Amniotic epithelial cell (primary cell): ENCODE data around the gene UTP11.
"Not testable (repeated sequence)": the region's sequence is repeated elsewhere in the genome, so short reads cannot be mapped to it uniquely, and the experiment has no call there.

Experiments
- DNase-seq: peaks from one replicate; pipeline ENCODE4 v3.0.0-alpha.2; 2010; ENCODE audit warnings: low read depth

The UTP11 gene

GRCh38 chr1:38027201-38028104, 14.9 kb downstream of the UTP11 start:
- no peak for DNase-seq

- DNase-seq, result no peak
Measured at GRCh38 chr1:38028105-38028591, 15.6 kb downstream of the UTP11 start.

GRCh38 chr1:38028671-38029070, 16.1 kb downstream of the UTP11 start:
- DNase-seq, result no peak

- DNase-seq, result no peak
Measured at GRCh38 chr1:38029081-38029681, 16.6 kb downstream of the UTP11 start.

GRCh38 chr1:38029685-38030511, 17.4 kb downstream of the UTP11 start:
- peak; percentile 70 for DNase-seq

- no peak for DNase-seq
Measured at GRCh38 chr1:38030596-38031512, 18.3 kb downstream of the UTP11 start.

GRCh38 chr1:38031513-38031866, 19.0 kb downstream of the UTP11 start:
- DNase-seq, result no peak

GRCh38 chr1:38032992-38033391, 20.5 kb downstream of the UTP11 start:
- DNase-seq, result not testable (repeated sequence)

GRCh38 chr1:38034871-38035270, 22.3 kb downstream of the UTP11 start:
- DNase-seq, result no peak

- DNase-seq, result peak; percentile 82
Measured at GRCh38 chr1:38037221-38037939, 24.8 kb downstream of the UTP11 start.

- DNase-seq, result peak; percentile 64
Measured at GRCh38 chr1:38038861-38039260, 26.3 kb downstream of the UTP11 start.

GRCh38 chr1:38039331-38040088, 27.0 kb downstream of the UTP11 start:
- no peak for DNase-seq

GRCh38 chr1:38041936-38042834, 29.7 kb downstream of the UTP11 start:
- no peak for DNase-seq

GRCh38 chr1:38043036-38043747, 30.7 kb downstream of the UTP11 start:
- DNase-seq, result no peak

- DNase-seq, result no peak
Measured at GRCh38 chr1:38044221-38045215, 32.0 kb downstream of the UTP11 start.

- no peak for DNase-seq
Measured at GRCh38 chr1:38045401-38046332, 33.1 kb downstream of the UTP11 start.
